Stimulated activated CD4-positive, alpha-beta T cell treated with anti-CD3 and anti-CD28 coated beads, Interleukin-4, amount 100 ng/mL, for 48 hours (primary cell): Measurements from ENCODE around the gene ARMCX1.
A peak's percentile ranks its signal among the peaks of the same experiment; 100 is the strongest.
"Not testable (repeated sequence)": the region's sequence is repeated elsewhere in the genome, so short reads cannot be mapped to it uniquely, and the experiment has no call there.

ENCODE experiments used
- DNase-seq, 2 donors: peaks; one replicate each; pipeline ENCODE4 v3.0.0-alpha.2; 2020; ENCODE audit warnings: low read depth in 2 of 2

The ARMCX1 gene

GRCh38 chrX:101550362-101550750 lies at the start of gene ARMCX1:
Gene ARMCX1, plus strand, starts transcription at chrX:101550547. Its CDS starts 2,384 bp downstream, at chrX:101552931.
- DNase-seq = peak; percentile 3 to 9

- DNase-seq = not testable (repeated sequence)
Observed at GRCh38 chrX:101502929-101503328, 47.4 kb upstream of the ARMCX1 start.

GRCh38 chrX:101507372-101507771 lies 43.0 kb upstream of the ARMCX1 start:
- no peak for DNase-seq

- no peak for DNase-seq
Observed at GRCh38 chrX:101507986-101508385, 42.4 kb upstream of the ARMCX1 start.

GRCh38 chrX:101530944-101531343 lies 19.4 kb upstream of the ARMCX1 start:
- no peak for DNase-seq

GRCh38 chrX:101539116-101539515 lies 11.2 kb upstream of the ARMCX1 start:
- DNase-seq = no peak

- DNase-seq = no peak
Observed at GRCh38 chrX:101550751-101551379, 518 bp downstream of the ARMCX1 start.

- DNase-seq = no peak
Observed at GRCh38 chrX:101551380-101551767, 1.0 kb downstream of the ARMCX1 start.

GRCh38 chrX:101552714-101553113 lies 2.4 kb downstream of the ARMCX1 start:
- DNase-seq = no peak

- no peak for DNase-seq
Observed at GRCh38 chrX:101564651-101565050, 14.3 kb downstream of the ARMCX1 start.

- peak in 1 of 2 donors; percentile 6 for DNase-seq
Observed at GRCh38 chrX:101595739-101596419, 45.5 kb downstream of the ARMCX1 start.

GRCh38 chrX:101599592-101599991 lies 49.2 kb downstream of the ARMCX1 start:
- not testable (repeated sequence) for DNase-seq

- DNase-seq = no peak
Observed at GRCh38 chrX:101602077-101602476, 51.7 kb downstream of the ARMCX1 start.
